LoVo (cell line): Measurements from ENCODE around the gene MKNK2.
"Not testable (repeated sequence)": the region's sequence is repeated elsewhere in the genome, so short reads cannot be mapped to it uniquely, and the experiment has no call there.

ENCODE experiments used
- DNase-seq: peaks from one replicate; pipeline ENCODE4 v3.0.0-alpha.2; 2016; ENCODE audit warnings: low spot score

The MKNK2 gene

DNA sequence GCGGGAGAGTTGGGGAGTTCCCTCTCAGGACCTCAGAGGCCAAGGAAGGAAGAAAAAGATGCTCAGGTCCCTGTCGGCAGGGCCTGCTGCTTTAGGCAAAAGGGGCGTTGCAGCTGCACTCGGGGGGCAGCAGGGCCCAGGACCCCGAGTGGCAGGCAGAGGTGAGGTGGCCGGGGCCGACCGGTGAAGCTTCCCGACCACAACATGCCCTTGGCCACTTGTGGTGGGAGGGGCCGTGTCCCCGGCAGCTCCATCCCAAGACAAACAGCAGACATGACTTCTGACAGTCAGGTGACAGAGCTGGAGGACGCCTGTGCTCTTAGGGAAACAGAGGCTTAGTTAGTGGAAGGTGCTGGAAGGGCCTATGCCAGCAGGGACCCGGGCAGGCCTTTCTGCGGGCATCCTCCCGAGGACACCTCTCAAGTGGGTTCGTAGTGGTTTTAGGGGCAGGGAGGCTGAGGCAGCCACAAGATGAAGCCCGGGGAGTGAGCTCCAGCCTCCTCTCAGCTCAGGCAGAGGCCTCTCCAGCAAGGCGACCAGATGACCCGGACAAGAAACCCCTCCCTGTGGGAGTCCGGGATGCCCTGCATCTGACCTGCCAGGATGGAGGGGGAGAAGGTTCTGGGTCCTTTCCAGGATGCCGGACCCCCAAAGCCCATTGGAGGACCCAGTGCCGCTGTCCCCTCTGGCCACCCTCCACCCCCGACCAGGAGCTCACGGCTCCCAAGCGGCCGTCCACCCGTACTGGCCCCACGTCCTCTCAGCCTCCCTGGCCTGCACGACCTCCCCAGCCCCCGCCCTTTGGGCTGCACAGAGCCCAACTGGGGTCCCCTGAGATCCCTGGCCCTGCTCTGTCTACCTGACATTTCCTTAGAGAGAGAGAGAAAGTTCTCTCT is 59.8 kb downstream of the MKNK2 start:
- no peak for DNase-seq

DNA sequence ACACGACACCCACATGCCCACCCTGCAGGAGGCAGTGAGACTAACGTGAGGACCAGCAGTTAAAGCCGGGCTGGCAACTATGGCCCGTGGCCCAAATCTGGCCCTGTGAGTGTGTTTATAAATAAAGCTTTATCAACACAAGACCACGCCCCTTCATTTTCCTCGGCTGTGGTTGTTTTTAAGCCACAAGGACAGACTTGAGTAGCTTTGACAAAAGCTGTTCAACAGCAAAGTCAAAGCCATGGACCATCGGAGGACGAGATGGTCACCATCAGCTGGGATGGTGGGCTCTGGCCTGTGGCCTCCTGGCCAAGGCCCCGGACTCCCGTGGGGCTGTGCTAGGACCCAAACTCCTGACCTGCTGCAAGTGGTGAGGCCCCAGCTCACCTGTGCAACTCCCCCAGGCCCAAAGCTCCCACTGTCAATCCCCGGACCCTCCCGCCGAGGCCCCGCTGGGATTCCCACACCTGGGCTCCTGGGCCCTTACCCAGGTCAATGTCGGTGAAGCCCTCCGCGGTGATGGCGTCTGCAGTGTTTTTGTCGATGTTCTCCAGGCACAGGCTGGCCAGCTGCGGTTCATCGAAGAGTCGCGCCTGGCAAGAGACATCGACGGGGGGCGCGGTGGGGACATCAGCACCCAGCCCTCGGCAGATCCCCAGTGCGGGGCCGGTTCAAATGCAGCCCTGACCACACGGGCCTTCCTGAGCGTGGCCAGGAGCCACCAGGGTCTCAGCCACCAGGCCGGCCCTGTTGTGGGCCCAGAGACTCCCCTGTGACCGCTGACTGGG is 60.6 kb downstream of the MKNK2 start:
- DNase-seq = no peak

DNA sequence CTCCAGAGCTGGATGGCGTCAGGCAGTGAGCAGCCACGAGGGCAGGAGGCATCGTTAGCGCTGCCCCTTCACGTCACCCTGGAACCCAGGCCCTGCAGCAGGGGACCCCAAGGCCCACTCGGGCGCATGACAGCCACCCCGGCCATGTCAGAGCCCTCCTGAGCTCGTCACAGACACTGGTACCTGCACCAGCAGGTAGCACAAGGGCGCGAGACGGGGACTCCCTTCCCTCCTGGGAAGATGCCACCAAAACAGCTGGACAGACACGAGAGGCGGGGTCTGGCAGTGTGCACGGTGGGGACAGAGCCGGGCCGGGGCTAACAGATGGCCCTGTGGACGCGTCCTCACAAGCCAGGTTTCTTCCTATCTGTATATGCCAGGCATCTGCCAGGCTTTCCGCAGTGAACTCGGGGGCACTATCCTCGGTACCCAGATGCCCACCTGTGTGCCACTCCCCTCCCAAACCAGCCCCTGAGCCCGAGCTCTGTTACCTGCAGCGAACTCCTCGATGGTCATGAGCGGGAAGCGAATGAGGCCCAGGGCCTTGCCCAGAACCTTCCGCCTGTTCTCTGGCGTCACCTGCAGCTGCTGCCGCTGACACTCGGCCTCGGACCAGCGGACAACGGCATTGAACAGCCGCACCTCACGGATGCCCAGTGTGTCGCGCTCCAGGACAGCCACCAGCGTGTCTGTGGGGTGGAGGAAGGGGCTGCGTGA is 61.4 kb downstream of the MKNK2 start:
- DNase-seq = no peak

DNA sequence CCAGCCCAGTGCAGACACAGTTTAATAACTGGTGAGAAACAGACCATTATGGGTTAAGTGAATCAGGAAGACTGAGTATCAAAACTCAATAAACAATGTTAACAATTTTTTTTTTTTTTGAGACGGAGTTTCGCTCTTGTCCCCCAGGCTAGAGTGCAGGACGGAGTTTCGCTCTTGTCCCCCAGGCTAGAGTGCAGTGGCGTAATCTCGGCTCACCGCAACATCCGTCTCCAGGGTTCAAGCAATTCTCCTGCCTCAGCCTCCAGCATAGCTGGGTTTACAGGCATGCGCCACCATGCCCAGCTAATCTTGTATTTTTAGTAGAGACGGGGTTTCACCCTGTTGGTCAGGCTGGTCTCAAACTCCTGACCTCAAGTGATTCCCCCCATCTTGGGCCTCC is 62.6 kb downstream of the MKNK2 start:
- not testable (repeated sequence) for DNase-seq
